Measurements from ENCODE around the gene MLST8. TPM values are rescaled to one million over a fixed set of nuclear protein-coding genes. Genes with fewer than 3 reads are reported as not detected.

The MLST8 gene
- total and polyA plus RNA-seq, 4 donors, result 11.1 to 26.7 (median 20.2) TPM

- no peaks in the 10 kb centered on the region for H3K4me1 ChIP-seq (ENCODE audit: control insufficient read depth in 4 of 4, insufficient read depth in 4 of 4, low read length in 3 of 4)
- no peak for DNase-seq (ENCODE audit: low spot score)
- no peaks in the 10 kb centered on the region for H3K9me3 ChIP-seq (ENCODE audit: control insufficient read depth in 4 of 4, low read length in 3 of 4)
- peaks cover 9 to 29% (median 14%) of the 10 kb centered on the region in 4 donors for H3K36me3 ChIP-seq (ENCODE audit: control insufficient read depth in 4 of 4, insufficient read depth in 3 of 4, low read depth in 1 of 4, low read length in 3 of 4)
- H3K27me3 ChIP-seq (ENCODE audit: control insufficient read depth in 4 of 4, insufficient read depth in 4 of 4, low read length in 3 of 4), result no peaks in the 10 kb centered on the region
- WGBS, result 96% methylated on average over 31 of the region's 31 CpGs
- H3K9ac ChIP-seq (ENCODE audit: low read depth in 1 of 2, low read length in 2 of 2), result no peak overlapping the region
- H3K4me3 ChIP-seq (ENCODE audit: low read depth in 1 of 3, low read length in 3 of 3), result no peak overlapping the region
- no peak overlapping the region for H3K27ac ChIP-seq (ENCODE audit: low read depth in 1 of 2, low read length in 2 of 2)
- TF ChIP-seq HNF4A (conservative IDR thresholded peaks at IDR 0.05), result no peak
- TF ChIP-seq ATF3 (IDR thresholded peaks at IDR 0.05), result no peak
- TF ChIP-seq RXRA (IDR thresholded peaks at IDR 0.05), result no peak
- no peak for TF ChIP-seq FOXA1 (IDR thresholded peaks at IDR 0.05)
- no peak for TF ChIP-seq RAD21 (IDR thresholded peaks at IDR 0.05)
- TF ChIP-seq YY1 (IDR thresholded peaks at IDR 0.05), result no peak
- no peak for TF ChIP-seq FOXA2 (IDR thresholded peaks at IDR 0.05)
- no peak for TF ChIP-seq JUND (IDR thresholded peaks at IDR 0.05)
- TF ChIP-seq MAX (IDR thresholded peaks at IDR 0.05), result no peak
- no peak for TF ChIP-seq REST (IDR thresholded peaks at IDR 0.05)
- TF ChIP-seq HNF4G (IDR thresholded peaks at IDR 0.05), result no peak
- no peak for TF ChIP-seq TAF1 (conservative IDR thresholded peaks at IDR 0.05)
- no peak for TF ChIP-seq GABPA (IDR thresholded peaks at IDR 0.05 in 1 of 2, conservative IDR thresholded peaks at IDR 0.05 in 1 of 2)
- no peak for TF ChIP-seq CTCF (IDR thresholded peaks at IDR 0.05; ENCODE audit: low read depth, low read length, missing input control)
- TF ChIP-seq NR2F2 (IDR thresholded peaks at IDR 0.05), result no peak
- TF ChIP-seq EGR1 (IDR thresholded peaks at IDR 0.05; ENCODE audit: low read depth in 2 of 2), result no peak
- TF ChIP-seq SP1 (IDR thresholded peaks at IDR 0.05), result no peak
Observed at GRCh38 chr16:2179576-2179975, 25.7 kb upstream of the MLST8 start.

- H3K4me3 ChIP-seq (ENCODE audit: low read depth in 1 of 3, low read length in 3 of 3), result no peak overlapping the region
- H3K9me3 ChIP-seq (ENCODE audit: control insufficient read depth in 4 of 4, low read length in 3 of 4), result no peaks in the 10 kb centered on the region
- H3K4me1 ChIP-seq (ENCODE audit: control insufficient read depth in 4 of 4, insufficient read depth in 4 of 4, low read length in 3 of 4), result no peaks in the 10 kb centered on the region
- no peak for DNase-seq (ENCODE audit: low spot score)
- peaks cover 5 to 20% (median 8%) of the 10 kb centered on the region in 4 donors for H3K36me3 ChIP-seq (ENCODE audit: control insufficient read depth in 4 of 4, insufficient read depth in 3 of 4, low read depth in 1 of 4, low read length in 3 of 4)
- 96% methylated on average over 43 of the region's 43 CpGs for WGBS
- no peaks in the 10 kb centered on the region for H3K27me3 ChIP-seq (ENCODE audit: control insufficient read depth in 4 of 4, insufficient read depth in 4 of 4, low read length in 3 of 4)
- H3K27ac ChIP-seq (ENCODE audit: low read depth in 1 of 2, low read length in 2 of 2), result no peak overlapping the region
- H3K9ac ChIP-seq (ENCODE audit: low read depth in 1 of 2, low read length in 2 of 2), result no peak overlapping the region
- TF ChIP-seq YY1 (IDR thresholded peaks at IDR 0.05) (no peak), HNF4A (conservative IDR thresholded peaks at IDR 0.05) (no peak), EGR1 (IDR thresholded peaks at IDR 0.05; ENCODE audit: low read depth in 2 of 2) (no peak), CTCF (IDR thresholded peaks at IDR 0.05; ENCODE audit: low read depth, low read length, missing input control) (no peak), GABPA (IDR thresholded peaks at IDR 0.05 in 1 of 2, conservative IDR thresholded peaks at IDR 0.05 in 1 of 2) (no peak), RAD21 (IDR thresholded peaks at IDR 0.05) (no peak), HNF4G (IDR thresholded peaks at IDR 0.05) (no peak), MAX (IDR thresholded peaks at IDR 0.05) (no peak), ATF3 (IDR thresholded peaks at IDR 0.05) (no peak), REST (IDR thresholded peaks at IDR 0.05) (no peak), SP1 (IDR thresholded peaks at IDR 0.05) (no peak), TAF1 (conservative IDR thresholded peaks at IDR 0.05) (no peak), NR2F2 (IDR thresholded peaks at IDR 0.05) (no peak), FOXA1 (IDR thresholded peaks at IDR 0.05) (no peak), RXRA (IDR thresholded peaks at IDR 0.05) (no peak)
Observed at GRCh38 chr16:2180461-2180860, 24.8 kb upstream of the MLST8 start.

All from liver (tissue), 9 donors.